GM18526 (cell line): ENCODE data around the gene MYO5B.

ENCODE experiments used
- POLR2A ChIP-seq: IDR thresholded peaks from 3 replicates; pipeline ENCODE4 v1.6.1; 2011; ENCODE audit not compliant: insufficient read length; ENCODE audit errors: extremely low read depth

MYO5B gene

GRCh38 chr18:49811151-49811938 lies 383.6 kb downstream of the MYO5B start:
- TF ChIP-seq POLR2A, result no peak

- no peak for TF ChIP-seq POLR2A
Measured at GRCh38 chr18:49804096-49804495, 390.9 kb downstream of the MYO5B start.

- no peak for TF ChIP-seq POLR2A
Measured at GRCh38 chr18:49802623-49803022, 392.3 kb downstream of the MYO5B start.

- TF ChIP-seq POLR2A, result no peak
Measured at GRCh38 chr18:49798001-49798400, 396.9 kb downstream of the MYO5B start.

GRCh38 chr18:49795612-49796552 lies 399.1 kb downstream of the MYO5B start:
- TF ChIP-seq POLR2A, result no peak

- no peak for TF ChIP-seq POLR2A
Measured at GRCh38 chr18:49794743-49795142, 400.2 kb downstream of the MYO5B start.

- no peak for TF ChIP-seq POLR2A
Measured at GRCh38 chr18:49788327-49788898, 406.5 kb downstream of the MYO5B start.

- TF ChIP-seq POLR2A, result no peak
Measured at GRCh38 chr18:49786019-49786720, 408.8 kb downstream of the MYO5B start.

- TF ChIP-seq POLR2A, result no peak
Measured at GRCh38 chr18:49784427-49785185, 410.3 kb downstream of the MYO5B start.

GRCh38 chr18:49778826-49779465 lies 416.0 kb downstream of the MYO5B start:
- no peak for TF ChIP-seq POLR2A
